Epithelial cell of esophagus (primary cell): ENCODE data around the gene CHRDL1.

Experiments used
- DNase-seq: peaks from one replicate; pipeline ENCODE4 v3.0.0; 2010; ENCODE audit warnings: low read depth
- H3K4me3 ChIP-seq: 2 replicates; pipeline ENCODE4 v1.5.1; 2011; ENCODE audit warnings: mild to moderate bottlenecking, low read length, control low read depth
- TF ChIP-seq, protein P1 (sequence below): IDR thresholded peaks from 2 replicates; pipeline ENCODE4 v1.5.1; 2011; ENCODE audit warnings: low read depth, mild to moderate bottlenecking, low read length, control low read depth, inconsistent platforms; ENCODE audit not compliant: insufficient read depth; ENCODE audit errors: missing control alignments

Gene CHRDL1

GRCh38 chrX:110646386-110646785 is 149.2 kb downstream of the CHRDL1 start:
- DNase-seq = no peak
- TF ChIP-seq, protein P1, sequence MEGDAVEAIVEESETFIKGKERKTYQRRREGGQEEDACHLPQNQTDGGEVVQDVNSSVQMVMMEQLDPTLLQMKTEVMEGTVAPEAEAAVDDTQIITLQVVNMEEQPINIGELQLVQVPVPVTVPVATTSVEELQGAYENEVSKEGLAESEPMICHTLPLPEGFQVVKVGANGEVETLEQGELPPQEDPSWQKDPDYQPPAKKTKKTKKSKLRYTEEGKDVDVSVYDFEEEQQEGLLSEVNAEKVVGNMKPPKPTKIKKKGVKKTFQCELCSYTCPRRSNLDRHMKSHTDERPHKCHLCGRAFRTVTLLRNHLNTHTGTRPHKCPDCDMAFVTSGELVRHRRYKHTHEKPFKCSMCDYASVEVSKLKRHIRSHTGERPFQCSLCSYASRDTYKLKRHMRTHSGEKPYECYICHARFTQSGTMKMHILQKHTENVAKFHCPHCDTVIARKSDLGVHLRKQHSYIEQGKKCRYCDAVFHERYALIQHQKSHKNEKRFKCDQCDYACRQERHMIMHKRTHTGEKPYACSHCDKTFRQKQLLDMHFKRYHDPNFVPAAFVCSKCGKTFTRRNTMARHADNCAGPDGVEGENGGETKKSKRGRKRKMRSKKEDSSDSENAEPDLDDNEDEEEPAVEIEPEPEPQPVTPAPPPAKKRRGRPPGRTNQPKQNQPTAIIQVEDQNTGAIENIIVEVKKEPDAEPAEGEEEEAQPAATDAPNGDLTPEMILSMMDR = no peak
- no peak overlapping the region for H3K4me3 ChIP-seq
